H1 (cell line): ENCODE measurements around the gene OR2D2. TPM values are rescaled to one million over a fixed set of nuclear protein-coding genes. Genes with fewer than 3 reads are reported as not detected.

Experiments used
- CHD1 ChIP-seq: IDR thresholded peaks from 2 replicates; pipeline ENCODE4 v1.6.1; 2012; ENCODE audit warnings: low read depth, low read length, improper control_type of control experiment
- CTBP2 ChIP-seq: IDR thresholded peaks from 2 replicates; pipeline ENCODE4 v1.7.0; 2011; ENCODE audit warnings: borderline replicate concordance, mild to moderate bottlenecking, moderate library complexity, mixed read lengths, low read length; ENCODE audit not compliant: insufficient read depth, insufficient read length
- EP300 ChIP-seq, 2 experiments: IDR thresholded peaks; 1 replicate in 1 of 2; 2 replicates in 1 of 2; pipeline ENCODE4 v1.6.1; 2011 to 2012; ENCODE audit warnings: low read depth in 2 of 2, low read length in 2 of 2, mild to moderate bottlenecking in 2 of 2, borderline replicate concordance in 1 of 2, inconsistent platforms in 1 of 2, moderate library complexity in 1 of 2
- TCF12 ChIP-seq: IDR thresholded peaks from 2 replicates; pipeline ENCODE4 v1.6.1; 2011; ENCODE audit warnings: low read depth, mild to moderate bottlenecking, low read length
- polyA plus RNA-seq, 7 experiments: library from polyadenylated mRNA; depleted of rRNA in 3 of 7; stranded (reverse) in 5 of 7; unstranded in 2 of 7; fragments of >200 nt in 5 of 7; fragments of 200-250 nt in 2 of 7; gene quantifications; 1 replicate in 5 of 7; 2 replicates in 1 of 7; 4 replicates in 1 of 7; pipeline versions ENCODE4 v1.2.1 to v1.2.3, GENCODE V29; 2011 to 2013; ENCODE audit warnings: missing spikeins in 2 of 7, mixed read lengths in 2 of 7
- total RNA-seq: library from RNA; stranded (reverse); fragmentation: NEBNext Ultra II Directional; extraction: Animal tissue kit (Norgen Biotek cat#: 25700); gene quantifications from 2 replicates; pipeline ENCODE4 v1.2.1, GENCODE V29; 2021

Gene OR2D2
- total and polyA plus RNA-seq, 2 of the 8 experiments (the other 6 are each of a cell fraction or from before 2014, with no cell fraction given) = 0.15 TPM; not detected in 1

- TF ChIP-seq EP300 (IDR thresholded peaks at IDR 0.05; ENCODE audit: borderline replicate concordance in 1 of 2, low read depth in 2 of 2, low read length in 2 of 2) (no peak), CHD1 (no peak), CTBP2 (no peak), TCF12 (no peak)
Measured at GRCh38 chr11:6900327-6900999, 8.2 kb upstream of the OR2D2 start (continued).
